Liver (tissue), 3 donors: ENCODE results near the gene ANKDD1B.

Experiments used
- EGR1 ChIP-seq, 2 donors: IDR thresholded peaks; 2 replicates each; pipeline ENCODE4 v1.6.1; 2016 to 2018; ENCODE audit warnings: antibody characterized with exemption in 2 of 2, low read depth in 2 of 2
- RAD21 ChIP-seq, 2 donors: IDR thresholded peaks; 2 replicates each; pipeline ENCODE4 v1.6.1; 2016; ENCODE audit warnings: antibody characterized with exemption in 2 of 2, mild to moderate bottlenecking in 2 of 2
- SP1 ChIP-seq: IDR thresholded peaks from 2 replicates; pipeline ENCODE4 v1.6.1; 2018; ENCODE audit warnings: antibody characterized with exemption, mild to moderate bottlenecking
- TAF1 ChIP-seq: conservative IDR thresholded peaks from 2 replicates; pipeline ENCODE4 v1.6.1; 2016; ENCODE audit warnings: antibody characterized with exemption, mild to moderate bottlenecking
- YY1 ChIP-seq: IDR thresholded peaks from 2 replicates; pipeline ENCODE4 v1.6.1; 2016; ENCODE audit warnings: antibody characterized with exemption, mild to moderate bottlenecking
- TF ChIP-seq, protein P1 (sequence below): fragments of 150-350 bp; IDR thresholded peaks from 2 replicates; pipeline ENCODE4 v1.5.1; 2017; ENCODE audit warnings: improper control_type of control experiment, low read depth, low read length; ENCODE audit not compliant: missing input control
- TF ChIP-seq, protein P2 (sequence below): IDR thresholded peaks from 2 replicates; pipeline ENCODE4 v1.6.1; 2016; ENCODE audit warnings: antibody characterized with exemption, mild to moderate bottlenecking
- donor health status: healthy.
- donor health status: healthy.

DNA sequence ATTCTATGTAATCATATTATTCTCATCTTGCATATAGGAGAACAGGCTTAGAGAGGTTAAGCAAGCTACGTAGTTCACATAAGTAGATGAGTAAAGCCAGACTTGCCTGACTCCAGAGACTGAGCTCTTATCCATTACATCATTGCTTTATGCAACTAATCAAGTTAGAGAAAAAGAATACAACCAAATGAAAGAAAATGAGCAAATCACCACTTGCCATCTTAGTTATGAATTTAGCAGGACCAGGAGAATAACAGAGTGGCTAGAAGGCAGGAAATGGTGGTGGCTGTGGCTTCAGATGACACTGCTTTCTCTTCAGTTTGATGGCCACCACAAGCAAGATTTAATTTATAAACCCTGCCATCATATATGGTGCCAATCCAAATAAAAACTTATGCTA lies 79.4 kb downstream of the ANKDD1B start:
- TF ChIP-seq, protein P1, sequence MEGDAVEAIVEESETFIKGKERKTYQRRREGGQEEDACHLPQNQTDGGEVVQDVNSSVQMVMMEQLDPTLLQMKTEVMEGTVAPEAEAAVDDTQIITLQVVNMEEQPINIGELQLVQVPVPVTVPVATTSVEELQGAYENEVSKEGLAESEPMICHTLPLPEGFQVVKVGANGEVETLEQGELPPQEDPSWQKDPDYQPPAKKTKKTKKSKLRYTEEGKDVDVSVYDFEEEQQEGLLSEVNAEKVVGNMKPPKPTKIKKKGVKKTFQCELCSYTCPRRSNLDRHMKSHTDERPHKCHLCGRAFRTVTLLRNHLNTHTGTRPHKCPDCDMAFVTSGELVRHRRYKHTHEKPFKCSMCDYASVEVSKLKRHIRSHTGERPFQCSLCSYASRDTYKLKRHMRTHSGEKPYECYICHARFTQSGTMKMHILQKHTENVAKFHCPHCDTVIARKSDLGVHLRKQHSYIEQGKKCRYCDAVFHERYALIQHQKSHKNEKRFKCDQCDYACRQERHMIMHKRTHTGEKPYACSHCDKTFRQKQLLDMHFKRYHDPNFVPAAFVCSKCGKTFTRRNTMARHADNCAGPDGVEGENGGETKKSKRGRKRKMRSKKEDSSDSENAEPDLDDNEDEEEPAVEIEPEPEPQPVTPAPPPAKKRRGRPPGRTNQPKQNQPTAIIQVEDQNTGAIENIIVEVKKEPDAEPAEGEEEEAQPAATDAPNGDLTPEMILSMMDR = no peak
- TF ChIP-seq SP1 = no peak
- no peak for TF ChIP-seq TAF1
- no peak for TF ChIP-seq EGR1 (IDR thresholded peaks at IDR 0.05; ENCODE audit: low read depth in 2 of 2)
- no peak for TF ChIP-seq YY1
- TF ChIP-seq RAD21 (IDR thresholded peaks at IDR 0.05) = no peak
- TF ChIP-seq, protein P2, sequence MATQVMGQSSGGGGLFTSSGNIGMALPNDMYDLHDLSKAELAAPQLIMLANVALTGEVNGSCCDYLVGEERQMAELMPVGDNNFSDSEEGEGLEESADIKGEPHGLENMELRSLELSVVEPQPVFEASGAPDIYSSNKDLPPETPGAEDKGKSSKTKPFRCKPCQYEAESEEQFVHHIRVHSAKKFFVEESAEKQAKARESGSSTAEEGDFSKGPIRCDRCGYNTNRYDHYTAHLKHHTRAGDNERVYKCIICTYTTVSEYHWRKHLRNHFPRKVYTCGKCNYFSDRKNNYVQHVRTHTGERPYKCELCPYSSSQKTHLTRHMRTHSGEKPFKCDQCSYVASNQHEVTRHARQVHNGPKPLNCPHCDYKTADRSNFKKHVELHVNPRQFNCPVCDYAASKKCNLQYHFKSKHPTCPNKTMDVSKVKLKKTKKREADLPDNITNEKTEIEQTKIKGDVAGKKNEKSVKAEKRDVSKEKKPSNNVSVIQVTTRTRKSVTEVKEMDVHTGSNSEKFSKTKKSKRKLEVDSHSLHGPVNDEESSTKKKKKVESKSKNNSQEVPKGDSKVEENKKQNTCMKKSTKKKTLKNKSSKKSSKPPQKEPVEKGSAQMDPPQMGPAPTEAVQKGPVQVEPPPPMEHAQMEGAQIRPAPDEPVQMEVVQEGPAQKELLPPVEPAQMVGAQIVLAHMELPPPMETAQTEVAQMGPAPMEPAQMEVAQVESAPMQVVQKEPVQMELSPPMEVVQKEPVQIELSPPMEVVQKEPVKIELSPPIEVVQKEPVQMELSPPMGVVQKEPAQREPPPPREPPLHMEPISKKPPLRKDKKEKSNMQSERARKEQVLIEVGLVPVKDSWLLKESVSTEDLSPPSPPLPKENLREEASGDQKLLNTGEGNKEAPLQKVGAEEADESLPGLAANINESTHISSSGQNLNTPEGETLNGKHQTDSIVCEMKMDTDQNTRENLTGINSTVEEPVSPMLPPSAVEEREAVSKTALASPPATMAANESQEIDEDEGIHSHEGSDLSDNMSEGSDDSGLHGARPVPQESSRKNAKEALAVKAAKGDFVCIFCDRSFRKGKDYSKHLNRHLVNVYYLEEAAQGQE = no peak
